Stimulated activated CD8-positive, alpha-beta memory T cell treated with anti-CD3 and anti-CD28 coated beads, Interleukin-12 subunit alpha, Interleukin-12 subunit beta, amount 100 ng/mL, for 24 hours (primary cell): Measurements from ENCODE around the gene ZNF346.

Source experiments
- DNase-seq: peaks from one replicate; pipeline ENCODE4 v3.0.0-alpha.2; 2020; ENCODE audit errors: extremely low read depth

ZNF346 gene

DNA sequence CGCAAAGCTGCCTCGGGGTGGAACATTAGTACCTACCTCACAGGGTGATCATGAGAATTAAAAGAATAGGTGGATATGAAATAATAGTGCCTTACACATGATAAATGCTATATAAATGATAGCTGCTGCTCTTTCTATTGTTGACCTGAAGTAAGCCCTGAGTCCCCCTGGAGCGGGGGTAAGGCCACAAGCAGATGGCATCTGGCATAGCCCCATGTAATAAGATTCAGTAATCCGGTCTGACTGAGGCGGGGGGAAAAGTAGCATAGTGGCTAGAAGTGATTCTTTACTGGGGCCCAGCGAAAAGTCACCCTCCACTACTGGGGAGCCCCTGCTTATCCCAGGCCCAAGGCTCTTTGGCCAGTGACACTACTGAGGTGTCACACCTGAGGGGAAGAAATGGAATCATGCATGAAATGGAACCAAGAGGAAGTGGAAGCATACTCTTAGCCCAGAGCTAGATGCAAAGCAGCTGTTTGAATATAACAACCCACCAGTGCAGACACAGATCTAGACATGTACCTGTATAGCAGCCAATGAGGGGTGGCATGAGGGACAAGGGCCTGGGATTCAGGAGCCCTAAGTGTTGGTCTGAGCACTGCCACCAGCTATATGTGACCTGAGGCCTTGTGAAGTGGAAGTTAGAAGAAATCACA, 48.2 kb downstream of the ZNF346 start:
- DNase-seq: no peak

DNA sequence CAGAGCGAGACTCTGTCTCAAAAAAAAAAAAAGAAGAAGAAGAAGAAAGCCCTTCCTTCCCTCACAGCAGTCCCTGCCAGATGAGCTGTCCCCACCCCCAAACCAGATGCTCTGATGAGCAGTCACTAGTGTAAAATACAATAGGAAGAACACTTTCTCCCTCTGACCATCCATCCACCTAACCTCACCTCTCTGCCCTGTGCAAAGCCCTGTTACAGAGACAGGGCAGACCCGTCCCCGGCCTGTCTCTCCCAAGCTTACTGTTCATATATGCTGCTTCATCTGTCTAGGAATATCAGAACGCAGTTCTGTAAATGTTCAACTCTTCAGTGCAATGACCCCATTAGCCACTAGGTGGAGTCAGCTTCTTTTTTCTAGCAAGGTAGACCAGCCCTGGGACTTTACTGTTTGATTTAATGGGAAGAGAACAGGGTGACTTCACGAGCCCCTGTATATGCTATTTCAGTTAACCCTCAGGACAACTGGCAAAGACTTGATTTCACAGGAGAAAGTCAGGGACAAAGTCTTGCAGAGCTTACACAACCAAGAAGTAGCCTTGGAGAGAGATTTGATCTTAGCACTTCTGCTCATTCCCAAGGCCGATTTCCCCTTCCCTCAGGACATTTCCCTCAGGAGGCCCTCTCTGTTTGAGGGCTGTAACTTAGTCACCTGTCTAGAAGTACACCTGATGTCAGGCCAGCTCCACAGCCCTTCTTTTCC, 49.3 kb downstream of the ZNF346 start:
- peak; percentile 25 for DNase-seq

DNA sequence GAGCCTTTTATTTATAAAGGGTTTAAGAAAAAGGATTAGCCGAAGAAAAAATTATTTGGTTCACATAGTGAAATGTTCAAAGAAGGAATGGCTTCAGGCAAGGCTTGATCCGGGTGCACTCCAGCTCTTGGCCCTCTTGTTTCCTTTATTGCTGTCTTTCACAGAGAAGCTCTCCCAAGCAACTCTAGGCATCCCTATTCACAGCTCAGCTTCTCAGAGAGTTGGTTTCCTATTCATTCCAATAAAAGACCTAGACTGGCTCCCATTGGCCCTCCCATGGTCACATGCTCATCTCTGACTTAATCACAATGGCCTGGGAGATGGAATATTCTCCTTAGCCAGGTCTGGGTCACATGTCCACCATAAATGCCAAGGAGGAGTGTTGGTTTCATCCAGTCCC, 54.8 kb downstream of the ZNF346 start:
- no peak for DNase-seq

DNA sequence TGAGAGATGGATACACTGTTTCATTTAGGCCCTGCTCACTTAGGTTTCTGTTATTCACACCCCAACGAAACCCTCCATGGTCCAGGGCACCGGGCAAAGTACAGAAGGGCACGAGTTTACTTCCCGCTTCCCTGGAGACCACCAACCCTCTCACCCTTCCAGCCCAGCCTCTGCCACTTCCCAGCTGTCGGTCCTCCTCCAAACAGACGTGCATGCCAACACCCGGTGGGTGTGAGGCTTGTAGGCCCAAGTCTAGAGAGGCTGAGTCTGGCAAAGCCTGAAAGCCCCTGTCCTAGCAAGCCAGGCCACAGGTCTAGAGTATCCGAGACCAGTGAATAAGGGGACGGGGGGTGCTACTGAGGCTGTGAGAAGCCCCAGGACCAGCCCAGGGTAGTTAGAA, 57.1 kb downstream of the ZNF346 start:
- DNase-seq: no peak

DNA sequence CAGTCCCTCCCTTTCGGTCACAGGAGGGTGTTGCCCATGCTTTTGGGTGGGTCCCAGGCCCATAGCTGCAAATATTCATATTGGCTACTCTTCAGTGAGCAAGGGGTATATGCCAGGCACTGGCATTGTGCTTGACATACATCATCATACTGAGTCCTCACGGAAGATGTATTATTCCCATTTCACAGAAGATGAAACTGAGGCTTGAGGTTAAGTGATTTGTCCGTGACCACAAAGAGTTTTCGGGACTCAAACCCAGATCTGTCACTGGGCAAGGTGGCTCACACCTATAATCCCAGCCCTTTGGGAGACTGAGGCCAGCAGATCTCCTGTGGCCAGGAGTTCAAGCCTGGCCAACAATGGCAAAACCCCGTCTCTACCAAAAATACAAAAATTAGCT, 57.8 kb downstream of the ZNF346 start:
- DNase-seq: no peak

DNA sequence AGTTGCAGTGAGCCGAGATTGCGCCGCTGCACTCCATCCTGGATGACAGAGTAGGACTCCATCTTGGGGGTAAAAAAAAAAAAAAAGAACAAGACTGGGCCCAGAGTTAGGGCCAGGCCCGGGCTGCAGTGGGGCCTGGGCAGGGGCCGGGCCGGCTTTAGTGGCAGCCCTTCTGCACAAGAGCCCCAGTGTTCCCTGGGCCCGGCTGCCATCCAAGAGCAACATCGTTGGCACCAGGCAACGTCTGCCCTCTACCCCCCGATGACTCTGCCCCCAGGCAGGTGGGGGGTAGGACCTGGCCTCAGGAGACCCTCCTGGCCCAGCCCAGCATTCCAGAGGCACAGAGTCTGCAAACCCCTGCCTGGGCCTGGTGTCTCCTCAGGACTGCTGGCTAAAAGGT, 59.4 kb downstream of the ZNF346 start:
- no peak for DNase-seq

DNA sequence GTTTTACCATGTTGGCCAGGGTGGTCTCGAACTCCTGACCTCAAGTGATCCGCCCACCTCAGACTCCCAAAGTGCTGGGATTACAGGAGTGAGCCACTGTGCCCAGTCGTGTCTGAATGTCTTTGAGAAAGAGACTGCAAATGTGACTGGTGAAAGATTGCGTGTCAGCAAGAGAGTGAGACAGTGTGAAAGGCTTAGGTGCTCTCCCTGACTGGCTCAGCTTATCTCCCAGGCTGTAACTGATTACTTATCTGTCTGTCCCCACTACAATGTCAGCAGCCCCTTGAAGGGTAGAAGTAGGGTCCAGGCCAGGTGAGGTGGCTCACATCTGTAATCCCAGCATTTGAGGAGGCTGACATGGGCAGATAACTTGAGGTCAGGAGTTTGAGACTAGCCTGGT, 60.9 kb downstream of the ZNF346 start:
- DNase-seq: no peak

DNA sequence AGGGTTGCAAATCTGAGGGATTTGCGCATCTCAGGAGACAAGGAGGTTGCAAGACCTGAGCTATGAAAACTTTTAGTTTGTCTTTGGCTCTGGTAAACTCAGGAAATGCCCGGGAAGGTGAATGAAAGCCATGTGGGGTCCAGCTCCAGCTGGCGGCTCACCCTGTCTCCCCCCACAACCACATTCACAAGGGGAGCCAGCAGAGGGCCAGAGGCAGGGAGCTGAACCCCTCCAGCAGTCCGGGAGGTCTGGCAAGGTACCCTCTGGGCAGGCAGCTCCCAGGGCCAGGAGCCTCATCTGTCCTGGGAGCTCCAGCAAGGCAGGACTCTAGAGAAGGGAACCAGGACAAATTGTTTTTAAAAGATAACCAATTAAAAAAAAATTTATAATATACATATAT, 61.7 kb downstream of the ZNF346 start:
- DNase-seq: no peak

DNA sequence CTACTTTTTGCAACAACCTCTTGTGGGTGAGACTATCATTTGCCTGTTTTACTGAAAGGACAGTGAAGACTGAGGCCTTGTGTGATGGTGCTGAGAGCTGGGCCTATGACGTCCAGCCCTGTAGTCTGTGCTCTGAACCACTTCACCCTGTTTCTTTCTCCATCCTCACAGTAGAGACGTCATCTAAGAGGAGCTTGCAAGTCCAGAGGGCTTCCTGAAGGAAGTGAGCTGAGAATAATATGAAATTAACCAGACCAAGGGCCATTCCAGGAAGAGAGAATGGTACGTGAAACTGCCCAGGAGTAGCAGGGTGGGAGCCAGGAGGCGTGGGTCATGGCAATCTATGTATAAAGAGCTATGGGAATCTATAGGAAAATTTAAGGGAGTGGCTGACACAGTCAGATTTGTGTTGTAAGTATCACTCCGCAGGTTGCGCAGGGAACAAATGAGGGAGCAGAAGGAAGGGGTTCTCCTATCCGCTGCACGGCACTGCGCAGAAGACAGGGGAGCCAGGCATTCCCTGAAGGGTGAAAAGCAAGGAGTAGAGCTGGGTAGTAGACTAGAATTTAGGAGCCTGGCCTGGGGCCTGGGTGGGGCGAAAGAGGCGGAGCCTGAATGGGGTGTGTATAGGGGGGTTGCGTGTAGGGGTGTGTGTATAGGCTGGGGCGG, 63.6 kb downstream of the ZNF346 start:
- DNase-seq: no peak

DNA sequence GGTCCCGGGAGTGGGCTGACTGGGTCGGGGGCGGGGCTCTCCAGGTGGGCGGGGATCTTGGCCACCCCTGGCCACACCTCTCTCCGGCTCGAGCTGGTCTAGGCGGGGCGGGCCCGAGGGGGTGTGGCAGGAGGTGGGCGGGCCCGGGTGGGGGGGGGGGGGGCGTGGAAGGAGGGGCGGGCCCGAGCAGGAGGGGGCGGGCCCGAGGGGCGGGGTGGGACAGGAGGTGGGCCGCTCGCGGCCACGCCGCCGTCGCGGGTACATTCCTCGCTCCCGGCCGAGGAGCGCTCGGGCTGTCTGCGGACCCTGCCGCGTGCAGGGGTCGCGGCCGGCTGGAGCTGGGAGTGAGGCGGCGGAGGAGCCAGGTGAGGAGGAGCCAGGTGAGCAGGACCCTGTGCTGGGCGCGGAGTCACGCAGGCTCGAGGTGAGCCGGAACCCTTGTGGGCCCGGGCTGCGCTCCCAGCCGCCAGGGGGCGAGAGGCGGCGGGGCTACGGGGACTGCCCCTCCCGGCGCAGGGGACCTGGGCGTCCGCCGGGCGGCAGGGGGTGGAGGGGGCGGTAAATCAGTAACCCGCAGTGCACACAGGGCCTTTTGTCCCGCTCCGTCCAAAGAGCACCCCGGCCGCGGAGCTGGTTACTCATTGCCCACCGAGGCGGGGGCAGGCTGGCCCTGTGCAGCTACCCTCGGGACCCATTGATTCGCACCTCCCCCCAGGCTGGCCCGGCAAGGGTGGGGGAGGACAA, 64.3 kb downstream of the ZNF346 start, which contains the start of gene FGFR4:
Gene FGFR4 (plus strand): TSS at position 262 of the 744 bp plus-strand sequence. CDS start 2,688 bp downstream, outside the sequence.
- peak; percentile 31 for DNase-seq

DNA sequence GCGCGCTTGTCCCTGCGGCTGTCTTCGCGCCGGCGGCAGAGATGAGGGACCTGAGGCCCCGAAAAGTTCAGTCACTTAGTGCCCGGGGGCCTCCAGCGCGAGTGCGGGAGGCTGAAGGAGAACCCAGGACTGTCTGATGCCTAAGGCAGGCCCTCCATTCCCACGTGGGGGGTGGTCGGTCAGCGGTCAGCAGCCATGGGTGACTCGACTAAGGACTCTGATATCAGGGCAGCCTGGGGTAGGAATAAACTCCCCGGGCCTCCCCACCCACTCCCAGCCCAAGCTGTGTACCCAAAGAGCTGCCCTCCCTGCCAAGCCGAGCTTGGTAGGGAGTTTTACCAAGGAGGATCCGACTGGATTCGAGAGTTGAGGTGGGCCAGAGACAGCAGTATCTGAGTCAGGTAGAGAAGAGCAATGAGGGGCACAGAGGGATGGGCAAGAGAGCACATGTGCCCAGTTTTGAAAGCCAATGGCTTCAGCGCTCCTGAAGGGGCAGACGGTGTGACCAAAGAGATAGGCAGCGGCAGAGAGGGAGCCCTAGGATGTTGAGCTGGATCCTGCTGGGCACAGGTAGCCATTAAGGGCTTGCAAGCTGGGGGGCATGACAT, 65.0 kb downstream of the ZNF346 start:
- no peak for DNase-seq

DNA sequence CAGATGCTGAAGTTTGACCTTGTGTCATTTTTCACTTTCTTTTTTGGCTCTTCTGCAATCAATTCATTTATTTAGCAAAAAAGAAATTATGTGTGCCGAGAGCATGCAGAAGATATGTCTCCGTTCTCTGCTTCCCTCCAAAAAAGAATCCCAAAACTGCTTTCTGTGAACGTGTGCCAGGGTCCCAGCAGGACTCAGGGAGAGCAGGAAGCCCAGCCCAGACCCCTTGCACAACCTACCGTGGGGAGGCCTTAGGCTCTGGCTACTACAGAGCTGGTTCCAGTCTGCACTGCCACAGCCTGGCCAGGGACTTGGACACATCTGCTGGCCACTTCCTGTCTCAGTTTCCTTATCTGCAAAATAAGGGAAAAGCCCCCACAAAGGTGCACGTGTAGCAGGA, 66.6 kb downstream of the ZNF346 start:
- no peak for DNase-seq

DNA sequence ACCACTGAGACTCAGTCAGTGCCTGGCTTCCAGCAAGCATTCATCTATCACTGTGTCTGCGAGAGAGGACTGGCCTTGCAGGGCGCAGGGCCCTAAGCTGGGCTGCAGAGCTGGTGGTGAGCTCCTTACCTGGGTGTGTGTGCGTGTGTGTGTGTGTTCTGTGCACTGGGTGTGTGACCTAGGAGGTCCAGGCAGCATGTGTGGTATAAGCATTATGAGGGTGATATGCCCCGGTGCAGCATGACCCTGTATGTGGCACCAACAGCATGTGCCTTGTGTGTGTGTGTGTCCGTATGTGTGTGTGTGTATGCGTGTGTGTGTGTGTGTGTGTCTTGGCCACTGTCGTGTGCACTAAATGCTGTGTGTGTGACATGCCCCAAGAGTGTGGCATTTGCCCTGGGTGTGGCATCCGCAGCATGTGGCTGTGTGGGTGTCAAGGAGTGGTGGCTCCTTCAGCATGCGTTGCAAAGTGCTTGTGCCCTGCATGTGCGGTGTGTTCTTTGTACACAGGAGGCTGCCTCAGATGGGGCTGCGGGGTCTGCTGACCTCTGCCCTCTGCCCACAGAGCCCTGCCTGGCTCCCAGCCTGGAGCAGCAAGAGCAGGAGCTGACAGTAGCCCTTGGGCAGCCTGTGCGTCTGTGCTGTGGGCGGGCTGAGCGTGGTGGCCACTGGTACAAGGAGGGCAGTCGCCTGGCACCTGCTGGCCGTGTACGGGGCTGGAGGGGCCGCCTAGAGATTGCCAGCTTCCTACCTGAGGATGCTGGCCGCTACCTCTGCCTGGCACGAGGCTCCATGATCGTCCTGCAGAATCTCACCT, 67.5 kb downstream of the ZNF346 start:
- no peak for DNase-seq

DNA sequence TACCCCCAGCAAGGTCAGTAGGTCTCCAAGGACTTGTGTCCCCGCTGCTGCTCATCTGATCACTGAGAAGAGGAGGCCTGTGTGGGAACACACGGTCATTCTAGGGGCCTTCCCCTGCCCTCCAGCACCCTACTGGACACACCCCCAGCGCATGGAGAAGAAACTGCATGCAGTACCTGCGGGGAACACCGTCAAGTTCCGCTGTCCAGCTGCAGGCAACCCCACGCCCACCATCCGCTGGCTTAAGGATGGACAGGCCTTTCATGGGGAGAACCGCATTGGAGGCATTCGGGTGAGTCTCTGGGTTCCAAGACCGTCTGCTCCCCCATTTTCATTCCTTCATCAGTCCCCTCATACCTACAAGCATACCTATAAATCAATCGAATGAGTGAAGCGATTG, 68.3 kb downstream of the ZNF346 start:
- DNase-seq: no peak

DNA sequence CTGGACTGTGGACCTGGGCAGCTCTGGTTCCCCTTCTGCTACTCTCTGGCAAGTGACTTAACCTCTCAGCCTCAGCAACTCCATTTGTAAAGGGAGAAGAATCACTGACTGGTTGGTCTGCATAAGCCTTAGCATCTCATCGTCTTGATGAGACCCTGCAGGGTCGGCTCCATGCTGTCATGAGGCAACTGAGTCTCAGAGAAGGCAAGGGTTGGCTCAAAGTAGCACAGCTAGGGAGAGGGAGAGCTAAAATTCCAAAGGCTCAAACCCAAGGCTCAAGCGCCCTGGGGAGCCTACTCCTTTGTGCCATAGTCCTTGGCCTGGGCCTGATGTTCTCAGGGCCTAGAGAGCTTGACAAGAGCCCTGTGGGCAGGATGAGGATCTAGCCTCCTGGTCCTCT, 68.7 kb downstream of the ZNF346 start:
- no peak for DNase-seq

DNA sequence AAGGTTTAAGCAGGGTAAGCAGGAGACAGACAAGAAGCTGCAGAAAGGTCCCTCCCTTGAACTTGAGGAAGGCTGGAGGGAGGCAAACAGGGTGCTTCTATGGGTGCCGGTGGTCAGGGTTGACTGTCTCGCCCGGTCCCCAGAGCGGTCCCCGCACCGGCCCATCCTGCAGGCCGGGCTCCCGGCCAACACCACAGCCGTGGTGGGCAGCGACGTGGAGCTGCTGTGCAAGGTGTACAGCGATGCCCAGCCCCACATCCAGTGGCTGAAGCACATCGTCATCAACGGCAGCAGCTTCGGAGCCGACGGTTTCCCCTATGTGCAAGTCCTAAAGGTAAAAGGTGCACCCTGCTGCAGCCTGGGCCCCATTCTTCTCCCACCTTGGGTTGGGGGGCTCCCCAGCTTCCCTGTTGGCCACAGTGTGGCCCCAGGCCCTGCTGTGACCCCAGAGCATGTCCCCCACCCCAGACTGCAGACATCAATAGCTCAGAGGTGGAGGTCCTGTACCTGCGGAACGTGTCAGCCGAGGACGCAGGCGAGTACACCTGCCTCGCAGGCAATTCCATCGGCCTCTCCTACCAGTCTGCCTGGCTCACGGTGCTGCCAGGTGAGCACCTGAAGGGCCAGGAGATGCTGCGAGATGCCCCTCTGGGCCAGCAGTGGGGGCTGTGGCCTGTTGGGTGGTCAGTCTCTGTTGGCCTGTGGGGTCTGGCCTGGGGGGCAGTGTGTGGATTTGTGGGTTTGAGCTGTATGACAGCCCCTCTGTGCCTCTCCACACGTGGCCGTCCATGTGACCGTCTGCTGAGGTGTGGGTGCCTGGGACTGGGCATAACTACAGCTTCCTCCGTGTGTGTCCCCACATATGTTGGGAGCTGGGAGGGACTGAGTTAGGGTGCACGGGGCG, 69.9 kb downstream of the ZNF346 start:
- DNase-seq: no peak

DNA sequence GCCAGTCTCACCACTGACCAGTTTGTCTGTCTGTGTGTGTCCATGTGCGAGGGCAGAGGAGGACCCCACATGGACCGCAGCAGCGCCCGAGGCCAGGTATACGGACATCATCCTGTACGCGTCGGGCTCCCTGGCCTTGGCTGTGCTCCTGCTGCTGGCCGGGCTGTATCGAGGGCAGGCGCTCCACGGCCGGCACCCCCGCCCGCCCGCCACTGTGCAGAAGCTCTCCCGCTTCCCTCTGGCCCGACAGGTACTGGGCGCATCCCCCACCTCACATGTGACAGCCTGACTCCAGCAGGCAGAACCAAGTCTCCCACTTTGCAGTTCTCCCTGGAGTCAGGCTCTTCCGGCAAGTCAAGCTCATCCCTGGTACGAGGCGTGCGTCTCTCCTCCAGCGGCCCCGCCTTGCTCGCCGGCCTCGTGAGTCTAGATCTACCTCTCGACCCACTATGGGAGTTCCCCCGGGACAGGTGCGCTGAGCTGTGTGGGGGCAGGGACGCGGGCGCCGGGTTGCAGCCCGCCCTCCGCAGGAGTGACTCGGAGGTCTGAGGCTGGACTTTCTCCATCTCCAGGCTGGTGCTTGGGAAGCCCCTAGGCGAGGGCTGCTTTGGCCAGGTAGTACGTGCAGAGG, 70.7 kb downstream of the ZNF346 start:
- DNase-seq: no peak

DNA sequence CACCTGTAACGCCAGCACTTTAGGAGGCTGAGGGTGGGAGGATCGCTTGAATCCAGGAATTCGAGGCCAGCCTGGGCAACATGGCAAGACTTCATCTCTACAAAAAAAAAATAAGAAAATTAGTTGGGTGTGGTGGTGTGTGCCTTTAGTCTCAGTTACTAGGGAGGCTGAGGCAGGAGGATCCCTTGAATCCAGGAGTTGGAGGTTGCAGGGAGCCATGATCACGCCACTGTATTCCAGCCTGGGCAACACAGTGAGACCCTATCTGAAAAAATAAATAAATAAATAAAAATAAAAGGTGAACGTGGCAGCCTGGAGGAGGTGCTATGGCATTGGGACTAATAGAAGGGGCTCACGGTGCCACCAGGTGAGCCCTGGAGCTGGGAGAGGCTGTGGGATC, 71.3 kb downstream of the ZNF346 start:
- DNase-seq: no peak
